K562 (cell line): ENCODE data around the gene APP. TPM values are rescaled to one million over a fixed set of nuclear protein-coding genes. Genes with fewer than 3 reads are reported as not detected.
A peak's percentile ranks its signal among the peaks of the same experiment; 100 is the strongest.

Experiments
- ATAC-seq: fragments of 200-7000 bp; cut with Tn5 transposase; 3 replicates; pipeline ENCODE4 v1.9.1; 2020; ENCODE audit warnings: moderate library complexity
- BruUV-seq: library from RNA; stranded (reverse); fragments of 400-500 nt; replicated peaks from 2 replicates; lab custom pipeline; 2021; lab: Mats Ljungman, UMichigan
- CTCF ChIA-PET: fragments of 300-600 bp; formaldehyde crosslinking; extraction: SDS; loops from one replicate; lab custom pipeline; 2021; ENCODE audit warnings: low intra/inter-chr PET ratio; lab: Yijun Ruan, JAX
- POLR2A ChIA-PET: fragments of 300-600, 350-650 bp; sonication (Branson Sonifier 250); formaldehyde crosslinking; extraction: SDS; loops from one replicate; lab custom pipeline; 2021; ENCODE audit warnings: antibody characterized with exemption, inconsistent platforms; lab: Yijun Ruan, JAX
- DNase-seq, 4 experiments: peaks; one replicate each; pipeline versions ENCODE4 v3.0.0 to v3.0.0-alpha.2; 2011 to 2018; ENCODE audit warnings: low spot score in 3 of 4, mixed read lengths in 3 of 4; ENCODE audit errors: extremely low read depth in 1 of 4
- FAIRE-seq: peaks from 2 replicates; lab custom pipeline; 2011; peaks lifted over from hg19 to GRCh38; lab: Jason Lieb, UNC
- H2AFZ ChIP-seq: 2 replicates; pipeline ENCODE4 v1.6.0; 2011; ENCODE audit warnings: low read depth, low read length, control low read depth, inconsistent platforms
- H3K27ac ChIP-seq: fragments of 200-600 bp; 3 replicates; pipeline ENCODE4 v1.8.0; 2011; ENCODE audit warnings: low read depth, mild to moderate bottlenecking, control low read depth, inconsistent platforms, low read length, moderate library complexity, mixed read lengths; ENCODE audit errors: extremely low read depth
- H3K27me3 ChIP-seq, 2 experiments: fragments of 300-600 bp in 1 of 2; 2 replicates in 1 of 2; 3 replicates in 1 of 2; pipeline versions ENCODE4 v1.6.0 to v1.8.0; 2011; ENCODE audit warnings: inconsistent platforms in 2 of 2, low read length in 2 of 2, mild to moderate bottlenecking in 1 of 2, mixed read lengths in 1 of 2, moderate library complexity in 1 of 2; ENCODE audit not compliant: control insufficient read depth in 2 of 2, insufficient read depth in 2 of 2
- H3K36me3 ChIP-seq: fragments of 300-600 bp; 3 replicates; pipeline ENCODE4 v1.8.0; 2011; ENCODE audit warnings: mild to moderate bottlenecking, low read length, inconsistent platforms; ENCODE audit not compliant: control insufficient read depth, insufficient read depth
- H3K4me1 ChIP-seq, 2 experiments: fragments of 200-600 bp in 1 of 2; replicated peaks in 1 of 2; 2 replicates in 1 of 2; 3 replicates in 1 of 2; pipeline versions ENCODE4 v1.5.1 to v1.8.0; 2011; ENCODE audit warnings: inconsistent platforms in 2 of 2, low read length in 2 of 2, mild to moderate bottlenecking in 1 of 2, mixed read lengths in 1 of 2, moderate library complexity in 1 of 2; ENCODE audit not compliant: control insufficient read depth in 2 of 2, insufficient read depth in 2 of 2
- H3K4me2 ChIP-seq: 2 replicates; pipeline ENCODE4 v1.6.1; 2011; ENCODE audit warnings: low read length, control low read depth, inconsistent platforms, mixed read lengths; ENCODE audit not compliant: insufficient read depth
- H3K4me3 ChIP-seq: fragments of 200-600 bp; sonication (generic), shearing (Covaris generic); 2 replicates; pipeline ENCODE4 v1.5.1; 2016; ENCODE audit warnings: control low read depth, inconsistent platforms
- H3K79me2 ChIP-seq: fragments of 200-600 bp; 3 replicates; pipeline ENCODE4 v1.8.0; 2011; ENCODE audit warnings: low read length, inconsistent platforms; ENCODE audit not compliant: control insufficient read depth, insufficient read depth
- H3K9ac ChIP-seq, 2 experiments: 2 replicates each; pipeline versions ENCODE4 v1.6.0 to v1.6.1; 2011; ENCODE audit warnings: low read depth in 2 of 2, low read length in 2 of 2, control low read depth in 1 of 2, inconsistent platforms in 1 of 2, mild to moderate bottlenecking in 1 of 2, mixed read lengths in 1 of 2; ENCODE audit not compliant: insufficient read depth in 1 of 2
- H3K9me1 ChIP-seq: one replicate; pipeline ENCODE4 v1.6.0; 2011; ENCODE audit warnings: inconsistent platforms, mild to moderate bottlenecking, low read length, moderate library complexity; ENCODE audit not compliant: control insufficient read depth, insufficient read depth
- H3K9me3 ChIP-seq: replicated peaks from 2 replicates; pipeline ENCODE4 v1.5.1; 2011; ENCODE audit warnings: low read depth, low read length, inconsistent platforms; ENCODE audit not compliant: control insufficient read depth, insufficient read depth
- H4K20me1 ChIP-seq: replicated peaks from 2 replicates; pipeline ENCODE4 v1.6.1; 2011; ENCODE audit warnings: low read length, inconsistent platforms, mixed read lengths; ENCODE audit not compliant: control insufficient read depth, insufficient read depth
- SAP30 ChIP-seq: fragments of 200-600 bp; sonication (generic); IDR thresholded peaks from 2 replicates; pipeline ENCODE4 v1.6.1; 2012; ENCODE audit warnings: borderline replicate concordance, low read depth, mild to moderate bottlenecking, moderate library complexity, low read length, control low read depth, inconsistent platforms; ENCODE audit not compliant: insufficient read depth, poor library complexity, severe bottlenecking
- WGBS: fragments of 100-300 bp; shearing (Covaris generic); methylation state at CpG from one replicate; pipeline ENCODE4 v1.1.6; 2016; ENCODE audit warnings: low coverage, mixed read lengths; ENCODE audit not compliant: insufficient coverage; ENCODE audit errors: missing lambda C conversion rate; 5-methylcytosine and 5-hydroxymethylcytosine counted together
- in situ Hi-C: fragments of 300-500 bp; cut with MboI; formaldehyde crosslinking; loops from 4 replicates; pipeline ENCODE4 v1.15.0; 2018; ENCODE audit warnings: inconsistent platforms, mixed read lengths
- intact Hi-C: fragments of 100-400 bp; cut with micrococcal nuclease; formaldehyde crosslinking; loops from 2 replicates; pipeline ENCODE4 v1.14.2; 2022
- polyA plus RNA-seq, 8 experiments: library from polyadenylated mRNA; depleted of rRNA in 4 of 8; stranded (reverse) in 5 of 8; unstranded in 3 of 8; fragments of >200 nt; fragmentation: Nextera tagmentation in 2 of 8; fragmentation: Illumina TruSeq in 1 of 8; extraction: Ambion mirVana in 2 of 8; extraction: Trizol in 1 of 8; gene quantifications; 2 replicates each; pipeline versions ENCODE4 v1.2.1 to v1.2.3, GENCODE V29; 2011 to 2014; ENCODE audit warnings: inconsistent platforms in 1 of 8, missing spikeins in 1 of 8
- total RNA-seq, 7 experiments: library from RNA; depleted of rRNA in 6 of 7; stranded (reverse); fragments of >200 nt in 6 of 7; fragmentation: Illumina TruSeq in 2 of 7; extraction: Trizol in 2 of 7; gene quantifications; 2 replicates each; pipeline versions ENCODE4 v1.2.1 to v1.2.3, GENCODE V29; 2011 to 2021; ENCODE audit warnings: low replicate concordance in 1 of 7
- TF ChIP-seq, protein P1 (sequence below): sonication (generic); formaldehyde crosslinking; IDR thresholded peaks from 2 replicates; pipeline ENCODE4 v1.8.1; 2023; ENCODE audit warnings: mild to moderate bottlenecking, missing genetic modification reagents, moderate library complexity
- TF ChIP-seq, protein P2 (sequence below), 2 experiments: fragments of 450-650 bp in 1 of 2; sonication (generic) in 1 of 2; formaldehyde crosslinking in 1 of 2; IDR thresholded peaks in 1 of 2; conservative IDR thresholded peaks in 1 of 2; 2 replicates each; pipeline versions ENCODE4 v1.6.1 to v1.8.1; 2016 to 2023; ENCODE audit warnings: mild to moderate bottlenecking in 2 of 2, moderate library complexity in 2 of 2, inconsistent platforms in 1 of 2, missing genetic modification reagents in 1 of 2
- TF ChIP-seq, protein P3 (sequence below): IDR thresholded peaks from 2 replicates; pipeline ENCODE4 v1.6.1; 2012; ENCODE audit warnings: low read depth, low read length, improper control_type of control experiment, borderline replicate concordance

The APP gene
- total and polyA plus RNA-seq, 9 of the 15 experiments (the other 6 are each of a cell fraction or from before 2014, with no cell fraction given): 0.01 to 1.5 (median 0.16) TPM; not detected in 5

DNA sequence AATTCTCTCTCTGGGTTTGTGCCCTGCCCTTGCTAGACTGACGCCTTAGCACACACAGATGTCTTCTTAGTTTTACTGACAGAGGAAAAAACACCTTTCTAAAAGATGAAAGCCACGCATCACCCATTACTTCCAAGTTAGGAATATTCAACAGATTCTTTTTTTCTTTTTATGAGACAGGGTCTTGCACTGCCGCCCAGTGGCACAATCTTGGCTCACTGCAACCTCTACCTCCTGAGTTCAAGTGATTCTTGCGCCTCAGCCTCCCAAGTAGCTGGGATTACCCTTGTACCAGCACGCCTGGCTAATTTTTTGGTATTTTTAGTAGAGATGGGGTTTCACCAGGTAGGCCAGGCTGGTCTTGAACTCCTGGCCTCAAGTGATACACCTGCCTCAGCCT is 169.2 kb downstream of the APP start (continued):
- TF ChIP-seq, protein P1, sequence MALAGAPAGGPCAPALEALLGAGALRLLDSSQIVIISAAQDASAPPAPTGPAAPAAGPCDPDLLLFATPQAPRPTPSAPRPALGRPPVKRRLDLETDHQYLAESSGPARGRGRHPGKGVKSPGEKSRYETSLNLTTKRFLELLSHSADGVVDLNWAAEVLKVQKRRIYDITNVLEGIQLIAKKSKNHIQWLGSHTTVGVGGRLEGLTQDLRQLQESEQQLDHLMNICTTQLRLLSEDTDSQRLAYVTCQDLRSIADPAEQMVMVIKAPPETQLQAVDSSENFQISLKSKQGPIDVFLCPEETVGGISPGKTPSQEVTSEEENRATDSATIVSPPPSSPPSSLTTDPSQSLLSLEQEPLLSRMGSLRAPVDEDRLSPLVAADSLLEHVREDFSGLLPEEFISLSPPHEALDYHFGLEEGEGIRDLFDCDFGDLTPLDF (CRISPR knock-in tag): no peak

DNA sequence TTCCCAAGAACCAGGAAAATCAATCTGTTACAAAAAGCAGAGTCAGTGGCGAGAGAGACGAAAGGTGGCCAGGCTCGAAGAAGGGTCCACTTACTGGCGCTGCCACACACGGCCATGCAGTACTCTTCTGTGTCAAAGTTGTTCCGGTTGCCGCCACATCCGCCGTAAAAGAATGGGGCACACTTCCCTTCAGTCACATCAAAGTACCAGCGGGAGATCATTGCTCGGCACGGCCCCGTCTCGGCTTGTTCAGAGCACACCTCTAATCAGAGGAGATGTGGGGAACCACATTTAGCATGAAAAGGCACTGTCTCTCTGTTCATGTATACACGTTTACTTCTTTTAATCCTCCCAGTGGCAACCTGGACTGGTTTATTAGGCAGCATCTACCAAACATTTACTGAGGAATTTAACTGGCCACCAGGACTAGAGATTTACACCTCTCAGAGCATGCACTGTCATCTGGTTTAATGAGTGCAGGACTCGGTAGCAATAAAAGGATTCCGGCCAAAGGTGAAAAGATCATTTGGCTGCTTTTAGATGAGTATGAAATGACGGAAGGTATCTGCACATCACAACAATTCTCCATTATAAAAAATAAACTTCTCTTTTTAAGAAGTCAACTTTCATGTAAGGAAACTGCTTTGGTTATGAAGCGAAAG is 170.5 kb downstream of the APP start:
- TF ChIP-seq SAP30: no peak
- TF ChIP-seq, protein P2, sequence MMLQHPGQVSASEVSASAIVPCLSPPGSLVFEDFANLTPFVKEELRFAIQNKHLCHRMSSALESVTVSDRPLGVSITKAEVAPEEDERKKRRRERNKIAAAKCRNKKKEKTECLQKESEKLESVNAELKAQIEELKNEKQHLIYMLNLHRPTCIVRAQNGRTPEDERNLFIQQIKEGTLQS (IDR thresholded peaks at IDR 0.05): no peak
- TF ChIP-seq, protein P2 (CRISPR knock-in tag; conservative IDR thresholded peaks at IDR 0.05): no peak
- TF ChIP-seq, protein P3, sequence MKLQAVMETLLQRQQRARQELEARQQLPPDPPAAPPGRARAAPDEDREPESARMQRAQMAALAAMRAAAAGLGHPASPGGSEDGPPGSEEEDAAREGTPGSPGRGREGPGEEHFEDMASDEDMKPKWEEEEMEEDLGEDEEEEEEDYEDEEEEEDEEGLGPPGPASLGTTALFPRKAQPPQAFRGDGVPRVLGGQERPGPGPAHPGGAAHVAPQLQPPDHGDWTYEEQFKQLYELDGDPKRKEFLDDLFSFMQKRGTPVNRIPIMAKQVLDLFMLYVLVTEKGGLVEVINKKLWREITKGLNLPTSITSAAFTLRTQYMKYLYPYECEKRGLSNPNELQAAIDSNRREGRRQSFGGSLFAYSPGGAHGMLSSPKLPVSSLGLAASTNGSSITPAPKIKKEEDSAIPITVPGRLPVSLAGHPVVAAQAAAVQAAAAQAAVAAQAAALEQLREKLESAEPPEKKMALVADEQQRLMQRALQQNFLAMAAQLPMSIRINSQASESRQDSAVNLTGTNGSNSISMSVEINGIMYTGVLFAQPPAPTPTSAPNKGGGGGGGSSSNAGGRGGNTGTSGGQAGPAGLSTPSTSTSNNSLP: no peak
- 0% methylated on average over 19 of the region's 19 CpGs for WGBS
- no peak overlapping the region for H3K9ac ChIP-seq
- no peaks in the 10 kb centered on the region for H3K9me3 ChIP-seq
- no peak for DNase-seq
- H3K9me1 ChIP-seq: no peaks in the 10 kb centered on the region
- intact Hi-C loops (no loop called here), in situ Hi-C loops (no loop called here)
- no peak overlapping the region for H3K4me3 ChIP-seq
- H3K27me3 ChIP-seq: no peaks in the 10 kb centered on the region; a peak in 1 of 5 replicates
- H3K79me2 ChIP-seq: no peaks in the 10 kb centered on the region
- no peaks in the 10 kb centered on the region for H3K4me1 ChIP-seq
- H3K36me3 ChIP-seq: no peaks in the 10 kb centered on the region
- H3K4me2 ChIP-seq: no peak overlapping the region
- ChIA-PET CTCF (no interaction called here), POLR2A (no interaction called here)
- no TSS peak for BruUV-seq
- peak; percentile 31; the same call in 2 of the 3 replicates for ATAC-seq
- no peak overlapping the region for H3K27ac ChIP-seq
- H4K20me1 ChIP-seq: no peaks in the 10 kb centered on the region
- no peak for FAIRE-seq
- H2AFZ ChIP-seq: no peak overlapping the region
